NCI-H2029 (cell line): ENCODE data around the gene HNRNPF.
"Not testable (repeated sequence)": the region's sequence is repeated elsewhere in the genome, so short reads cannot be mapped to it uniquely, and the experiment has no call there.

ENCODE experiments used
- DNase-seq: peaks from one replicate; lab custom pipeline; 2025; lab: John Stamatoyannopoulos, UW

HNRNPF gene

DNA sequence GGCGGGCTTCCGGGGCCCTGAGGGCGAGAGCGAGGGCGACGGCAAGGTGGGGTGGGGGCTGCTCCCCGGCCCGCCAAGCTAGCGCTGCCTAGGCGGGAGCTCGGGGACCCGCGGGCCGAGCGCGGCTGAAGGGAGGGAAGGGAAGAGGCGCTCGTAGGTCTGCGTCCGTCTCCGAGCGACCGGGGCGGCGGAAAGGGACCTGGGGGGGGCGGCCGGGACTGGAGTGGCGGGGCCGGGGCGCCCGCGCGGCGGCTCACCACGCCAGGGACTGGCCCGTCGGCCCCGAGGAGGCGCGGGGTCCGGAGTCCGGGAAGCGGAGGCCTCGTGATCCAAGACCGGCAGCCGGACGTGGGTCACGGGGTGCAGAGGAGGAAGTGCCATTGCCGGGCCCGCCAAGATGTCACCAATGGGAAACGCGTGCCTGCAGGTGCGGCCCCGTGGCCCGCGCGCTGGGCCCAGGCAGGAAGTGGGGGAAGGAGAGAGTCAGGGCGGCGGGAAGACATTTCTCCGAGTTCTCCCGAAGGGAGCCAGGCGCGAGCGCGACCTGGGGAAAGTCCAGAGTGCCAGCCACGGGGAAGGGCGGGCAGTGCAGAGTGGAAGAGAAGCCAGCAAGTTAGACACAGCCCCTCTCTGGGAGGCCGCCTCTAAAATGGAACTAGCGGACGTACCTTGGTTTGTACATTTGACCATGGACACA is 11.9 kb downstream of the HNRNPF start:
- DNase-seq = peak; percentile 71

DNA sequence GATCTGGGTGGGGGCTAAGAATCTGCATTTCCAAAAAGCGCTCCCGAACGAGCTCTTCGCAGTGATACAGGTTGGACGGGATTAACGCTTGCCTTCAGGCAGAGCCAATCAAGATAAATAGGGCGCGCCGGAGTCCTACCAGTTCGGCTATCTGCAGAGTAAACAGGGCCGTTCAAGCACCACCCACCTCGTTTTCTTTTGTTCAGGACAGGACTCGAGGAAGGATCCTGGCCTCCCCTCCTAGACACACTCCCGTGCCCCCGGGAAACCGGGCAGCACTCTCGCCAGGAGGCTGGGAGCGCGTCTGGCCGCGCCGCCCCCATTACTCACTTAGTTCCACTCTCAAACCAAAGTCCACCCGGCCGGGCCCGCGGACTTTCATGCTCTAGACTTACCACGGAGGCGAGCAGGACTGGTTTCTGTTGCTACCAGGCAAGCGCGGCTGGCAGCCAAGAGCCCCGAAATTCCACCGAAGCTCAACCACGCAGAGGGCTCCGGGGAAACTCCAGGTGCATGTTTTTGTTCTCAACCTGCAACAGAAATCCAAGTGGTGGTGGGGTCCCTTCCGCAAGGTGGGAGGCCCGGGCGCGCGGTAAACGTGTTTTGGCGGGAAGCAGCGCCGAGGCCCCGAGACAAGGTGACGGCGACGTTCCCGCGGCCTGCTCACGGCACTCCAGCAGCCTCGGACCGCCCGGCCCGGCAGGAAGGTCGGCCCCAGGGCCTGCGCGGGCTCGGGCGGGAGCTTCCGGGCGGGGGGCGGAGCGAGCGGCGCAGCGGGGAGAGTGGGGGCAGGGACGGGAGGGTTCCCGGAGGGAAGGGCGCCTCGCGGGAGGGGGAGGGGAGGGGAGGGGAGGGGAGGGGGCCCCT is 12.7 kb downstream of the HNRNPF start:
- peak; percentile 44 for DNase-seq

DNA sequence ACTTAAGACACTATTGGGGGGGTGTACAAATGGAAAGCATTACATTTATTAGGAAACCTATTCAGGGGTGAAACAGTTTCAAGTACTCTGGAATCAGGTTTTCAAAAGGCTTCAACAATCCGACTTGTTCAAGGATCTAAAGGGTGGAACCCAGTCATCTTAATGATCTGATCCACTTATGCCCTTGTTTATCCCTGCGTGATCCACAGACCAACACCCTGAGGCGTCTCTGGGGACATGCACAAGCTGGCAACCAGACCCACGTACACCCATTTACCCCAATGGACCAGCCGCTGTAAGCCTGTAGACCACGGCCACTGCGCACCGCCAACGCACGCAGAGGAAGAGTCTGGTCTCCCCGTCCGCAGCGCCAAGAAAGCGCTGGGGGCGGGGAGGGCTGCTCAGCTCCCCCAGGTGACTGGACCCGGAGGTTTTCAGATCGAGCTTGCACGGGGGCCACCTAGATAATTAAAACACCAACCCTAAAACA is 13.4 kb downstream of the HNRNPF start:
- no peak for DNase-seq

DNA sequence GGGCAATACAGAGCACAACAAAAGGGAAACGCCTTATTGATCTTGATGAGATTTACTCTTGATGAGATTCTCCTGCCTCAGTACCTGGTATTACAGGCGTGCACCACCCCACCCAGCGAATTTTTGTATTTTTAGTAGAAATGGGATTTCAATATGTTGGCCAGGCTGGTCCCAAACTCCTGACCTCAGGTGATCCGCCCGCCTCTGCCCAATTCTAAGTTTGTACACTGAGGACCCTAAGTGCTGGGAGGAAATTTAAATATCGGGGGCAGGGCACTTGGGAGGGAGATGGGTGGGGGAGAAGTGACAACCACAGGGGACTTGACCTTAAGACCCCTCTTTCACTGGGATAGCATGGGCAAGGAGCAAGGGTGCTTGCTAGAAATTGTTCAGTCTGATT is 14.1 kb downstream of the HNRNPF start:
- no peak for DNase-seq

DNA sequence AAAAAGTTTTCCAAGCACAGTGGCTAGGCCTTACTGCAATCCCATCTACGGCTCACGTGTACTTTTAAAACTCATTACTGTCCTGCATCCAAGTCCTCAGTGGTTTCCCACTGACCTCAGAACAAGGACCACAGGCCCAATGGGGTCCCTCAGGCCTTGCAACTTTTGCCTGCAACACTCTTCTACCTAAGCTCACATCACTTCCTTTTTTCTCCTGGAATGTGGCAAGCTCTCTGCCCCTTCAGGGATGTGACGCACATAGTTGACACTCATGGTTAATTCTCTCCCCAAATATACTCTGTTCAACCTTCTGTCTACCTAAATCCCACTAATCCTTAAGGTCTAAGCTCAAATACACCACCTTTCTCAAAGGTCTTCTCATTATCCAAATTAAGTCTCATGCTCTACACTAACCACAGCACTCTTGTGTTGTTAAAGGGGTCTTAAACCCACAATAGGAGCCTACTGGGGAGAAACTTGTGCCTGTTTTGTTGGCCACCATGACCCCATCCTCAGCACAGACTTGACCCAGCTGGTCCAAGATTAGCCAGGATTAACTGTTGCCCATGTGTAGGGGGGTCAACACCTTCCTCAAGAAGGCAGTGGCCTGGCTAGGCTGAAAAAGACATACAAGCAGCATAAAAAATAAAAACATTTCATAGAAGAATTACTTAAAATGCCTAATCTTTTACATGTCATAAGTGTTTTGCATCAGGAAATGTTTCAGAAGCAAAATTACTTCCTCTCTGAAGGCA is 15.2 kb downstream of the HNRNPF start:
- DNase-seq = no peak

DNA sequence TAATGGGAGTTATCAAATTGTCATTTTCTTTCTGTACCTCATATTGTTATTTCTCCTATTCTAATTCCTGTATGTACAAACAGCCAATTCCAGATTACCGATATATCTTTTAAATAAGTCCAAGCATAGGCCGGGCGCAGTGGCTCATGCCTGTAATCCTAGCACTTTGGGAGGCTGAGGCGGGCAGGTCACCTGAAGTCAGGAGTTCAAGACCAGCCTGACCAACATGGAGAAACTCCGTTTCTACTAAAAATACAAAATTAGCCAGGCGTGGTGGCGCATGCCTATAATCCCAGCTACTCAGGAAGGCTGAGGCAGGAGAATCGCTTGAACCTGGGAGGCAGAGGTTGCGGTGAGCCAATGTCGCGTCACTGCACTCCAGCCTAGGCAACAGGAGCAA is 15.8 kb downstream of the HNRNPF start:
- DNase-seq = not testable (repeated sequence)

DNA sequence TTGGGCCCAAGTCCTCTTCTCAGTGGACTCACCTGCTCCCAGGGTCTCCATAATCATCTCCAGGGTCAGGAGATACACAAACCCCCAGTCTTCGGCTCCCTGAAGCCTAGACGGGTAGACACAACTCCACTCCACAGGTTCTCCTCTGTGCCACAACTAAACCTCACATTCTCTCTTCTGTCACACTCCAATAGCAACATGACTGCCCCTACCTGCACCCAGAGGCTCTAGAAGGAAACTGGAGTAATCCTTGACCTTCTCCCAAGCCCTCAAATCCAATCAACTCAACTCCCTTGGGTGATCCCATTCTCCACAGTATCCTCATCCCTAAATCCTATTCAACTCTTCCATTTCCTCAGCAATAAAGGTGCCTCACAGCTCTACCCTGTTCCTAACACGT is 16.2 kb downstream of the HNRNPF start:
- no peak for DNase-seq

DNA sequence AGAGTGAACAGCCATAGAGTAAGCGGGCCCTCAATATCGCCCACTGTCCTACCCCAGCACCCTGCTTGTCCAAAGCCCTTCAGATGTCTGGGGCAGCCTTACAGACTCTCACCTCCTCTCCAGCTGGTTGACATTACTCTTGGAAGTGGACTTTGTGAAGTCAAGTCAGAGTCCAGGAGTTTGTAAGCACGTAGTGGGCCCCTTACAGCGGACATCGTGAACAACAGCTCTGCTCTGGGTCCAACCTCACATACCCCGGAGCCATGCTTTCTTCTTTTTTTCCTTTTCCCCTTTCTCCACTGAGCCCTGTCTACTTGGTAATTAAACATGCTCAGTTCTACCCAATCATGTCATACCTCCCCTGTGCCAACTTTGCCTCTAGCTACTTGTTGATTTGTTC is 17.5 kb downstream of the HNRNPF start:
- no peak for DNase-seq

DNA sequence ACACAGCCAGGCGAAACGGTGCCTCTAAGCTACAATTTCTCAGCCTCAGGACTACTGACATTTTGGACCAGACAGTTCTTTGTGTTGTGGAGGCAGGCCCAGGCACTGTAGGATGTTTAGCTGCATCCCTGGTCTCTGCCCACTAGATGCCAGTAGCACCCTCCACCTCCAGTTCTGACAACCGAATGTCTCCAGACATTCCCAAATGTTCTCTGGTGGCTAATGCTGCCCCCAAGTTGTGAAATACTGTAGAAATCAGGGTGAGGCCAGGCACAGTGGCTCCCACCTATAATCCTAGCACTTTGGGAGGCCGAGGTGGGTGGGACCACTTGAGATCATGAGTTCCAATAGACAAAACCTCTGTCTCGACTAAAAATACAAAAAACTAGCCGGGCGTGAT is 18.2 kb downstream of the HNRNPF start:
- no peak for DNase-seq

DNA sequence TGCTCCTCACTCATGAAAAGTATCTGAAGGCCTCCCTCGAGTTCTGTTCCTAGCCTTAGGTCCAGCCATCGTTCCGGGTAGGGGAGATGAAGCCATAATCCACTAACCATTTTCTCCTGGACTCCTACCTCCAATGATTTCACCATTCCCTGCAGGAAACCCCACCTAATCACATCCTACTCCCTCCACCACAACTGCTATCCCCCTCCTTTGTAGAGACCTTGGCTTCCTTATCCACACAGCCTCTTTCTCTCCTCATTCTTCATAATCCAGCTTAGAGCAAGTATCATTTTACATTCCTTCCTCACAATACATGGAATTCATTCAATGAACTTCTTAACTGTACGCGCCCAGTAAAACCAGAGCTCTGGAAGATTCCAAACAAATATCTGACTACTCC is 18.7 kb downstream of the HNRNPF start:
- DNase-seq = no peak

DNA sequence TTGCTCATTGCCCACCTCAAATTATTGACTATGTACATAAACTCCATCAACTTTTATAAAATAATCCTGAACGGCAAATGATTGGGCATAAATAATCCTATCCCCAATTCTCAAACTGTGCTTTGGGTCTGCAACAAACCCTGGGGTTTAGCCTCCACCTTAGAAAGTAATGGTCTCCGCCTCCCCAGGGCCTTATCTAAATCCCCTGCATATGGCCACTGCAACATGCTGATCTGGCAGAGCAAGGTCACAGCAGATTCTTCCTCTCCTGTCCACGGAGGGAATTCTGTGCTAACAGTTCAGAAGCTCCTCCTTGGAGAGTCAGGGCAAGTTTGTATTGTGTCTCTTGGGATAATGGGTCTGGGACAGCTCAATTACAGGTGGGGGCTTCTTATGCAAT is 19.1 kb downstream of the HNRNPF start:
- DNase-seq = no peak

DNA sequence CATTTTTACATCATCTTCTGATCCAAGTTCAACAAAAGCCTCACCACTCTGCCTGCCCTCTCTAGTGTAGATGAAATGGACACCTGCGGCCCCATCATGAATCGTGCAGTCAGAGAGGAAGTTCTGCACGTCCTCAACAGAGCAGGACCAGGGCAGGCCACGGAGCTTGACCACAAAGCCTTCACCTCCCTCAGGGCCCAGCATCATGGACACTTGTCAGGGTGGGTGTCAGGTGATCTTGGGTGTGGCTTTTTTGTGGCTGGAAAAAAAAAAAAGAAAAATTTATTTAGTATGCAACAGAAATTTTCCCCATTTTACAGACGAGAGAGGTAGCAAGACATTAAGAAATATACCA is 21.3 kb downstream of the HNRNPF start:
- no peak for DNase-seq

DNA sequence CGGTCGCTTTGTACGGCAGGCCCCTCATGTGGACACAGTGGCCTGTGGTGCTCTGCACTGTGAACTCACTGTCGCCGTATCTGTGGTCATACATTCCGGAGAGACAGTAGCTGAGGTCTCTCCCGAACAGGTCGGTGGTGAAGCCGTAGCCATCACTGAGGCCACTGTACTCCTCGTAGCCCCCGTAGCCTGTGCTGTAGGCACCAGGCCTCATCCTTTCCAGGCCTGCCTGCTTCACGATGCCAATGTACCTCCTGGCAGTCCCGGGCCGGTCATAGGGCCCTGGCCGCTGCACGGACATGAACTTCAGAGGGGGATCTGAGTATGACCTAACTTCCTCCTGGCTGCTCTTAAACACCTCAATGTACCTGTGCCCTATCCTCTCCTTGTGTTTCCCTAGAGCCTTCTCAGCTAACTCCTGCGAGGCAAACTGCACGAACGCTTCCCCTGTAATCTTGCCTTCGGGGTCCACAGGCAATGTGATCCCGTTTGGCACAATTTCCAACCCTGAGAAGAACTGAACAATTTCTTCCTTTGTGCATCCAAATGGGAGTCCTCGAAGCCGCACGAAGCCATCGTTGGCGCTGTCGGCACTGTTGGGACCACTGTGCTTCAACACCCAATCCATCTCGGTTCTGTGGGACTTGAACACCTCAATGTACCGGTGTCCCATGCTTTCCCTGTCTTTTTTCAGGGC is 21.9 kb downstream of the HNRNPF start:
- DNase-seq = no peak

DNA sequence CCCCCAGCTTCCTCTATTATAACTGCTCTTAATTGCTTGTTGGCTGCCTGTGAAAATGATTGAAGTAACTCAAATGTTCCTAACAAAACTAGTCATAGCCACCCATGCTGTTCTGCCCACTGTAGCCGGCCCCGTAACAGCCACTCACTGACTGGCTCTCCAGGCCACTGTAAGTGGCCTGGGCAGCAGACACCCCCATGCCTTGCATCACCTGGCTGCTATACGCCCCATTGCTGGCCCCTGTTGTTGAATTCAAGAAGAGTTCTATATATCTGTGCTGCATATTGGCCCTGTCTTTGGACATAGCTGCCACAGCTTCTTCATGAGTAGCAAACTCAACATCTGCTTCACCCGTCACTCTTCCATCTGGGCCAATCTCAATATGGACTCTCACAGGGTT is 22.4 kb downstream of the HNRNPF start:
- DNase-seq = no peak

DNA sequence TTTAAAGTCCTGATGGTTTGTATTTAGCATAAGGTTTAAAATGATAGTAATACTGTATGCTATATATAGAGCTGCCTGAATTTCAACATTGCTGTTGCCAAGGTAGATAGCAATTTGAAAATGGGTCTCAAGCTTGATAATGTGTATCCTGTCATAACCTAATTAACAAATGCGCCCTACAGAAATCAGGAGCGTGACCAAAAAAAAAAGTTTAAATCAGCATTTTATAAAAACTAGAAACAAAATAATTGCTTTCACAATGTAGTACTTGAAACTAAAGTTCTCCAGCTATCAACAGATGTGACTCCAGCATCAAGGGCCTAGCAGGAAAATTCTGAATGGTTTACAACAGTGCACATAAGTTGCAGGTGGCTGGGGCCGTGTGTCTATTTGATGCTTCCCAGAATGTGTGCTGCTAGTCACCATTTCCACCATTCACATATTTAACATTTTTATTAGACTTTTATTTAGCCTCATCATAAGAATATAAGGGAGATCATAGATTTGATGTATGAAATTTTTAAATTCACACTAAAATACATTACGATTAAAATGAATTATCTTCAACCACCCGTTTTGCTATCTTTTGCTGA is 23.5 kb downstream of the HNRNPF start:
- DNase-seq = no peak

DNA sequence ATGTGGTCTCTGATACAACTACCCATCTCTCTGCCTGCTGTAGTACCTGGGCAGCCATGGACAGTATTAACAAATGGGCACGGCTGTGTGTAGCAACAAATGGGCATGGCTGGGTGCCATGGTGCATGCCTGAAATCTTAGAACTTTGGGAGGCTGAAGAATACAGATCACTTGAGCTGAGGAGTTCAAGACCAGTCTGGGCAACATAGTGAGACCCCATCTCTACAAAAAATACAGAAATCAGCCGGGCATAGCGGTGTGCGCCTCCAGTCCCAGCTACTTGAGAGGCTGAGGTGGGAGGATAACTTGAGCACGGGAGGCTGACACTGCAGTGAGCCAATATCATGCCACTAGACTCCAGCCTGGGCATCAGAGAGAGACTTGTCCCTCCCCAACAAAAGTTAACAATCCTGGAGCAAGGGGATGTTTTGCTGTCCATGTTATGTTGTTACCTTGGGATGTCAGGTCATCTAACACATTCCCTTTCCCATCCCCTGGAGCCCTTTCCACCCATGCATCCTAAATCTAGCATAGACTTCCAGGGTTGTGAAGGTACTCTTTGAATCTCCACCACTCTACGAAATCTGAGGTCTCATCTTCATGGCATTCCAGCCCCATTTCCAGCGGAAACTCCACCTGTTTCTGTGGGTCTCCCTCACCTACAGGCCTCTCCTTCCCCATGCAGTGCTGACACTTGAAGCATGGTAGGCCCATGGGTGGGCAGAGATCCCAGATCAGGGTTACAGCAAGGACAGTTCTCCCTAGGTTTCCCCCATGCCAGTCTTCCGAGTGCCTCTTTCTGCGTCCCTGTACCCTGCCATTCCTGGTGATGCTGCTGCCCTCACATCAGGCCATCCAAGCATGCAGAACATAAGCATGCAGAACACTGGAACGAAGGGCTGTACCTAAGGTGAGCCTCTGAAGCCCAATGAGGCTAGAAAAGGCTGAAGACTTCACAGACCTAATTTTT is 24.4 kb downstream of the HNRNPF start:
- no peak for DNase-seq

DNA sequence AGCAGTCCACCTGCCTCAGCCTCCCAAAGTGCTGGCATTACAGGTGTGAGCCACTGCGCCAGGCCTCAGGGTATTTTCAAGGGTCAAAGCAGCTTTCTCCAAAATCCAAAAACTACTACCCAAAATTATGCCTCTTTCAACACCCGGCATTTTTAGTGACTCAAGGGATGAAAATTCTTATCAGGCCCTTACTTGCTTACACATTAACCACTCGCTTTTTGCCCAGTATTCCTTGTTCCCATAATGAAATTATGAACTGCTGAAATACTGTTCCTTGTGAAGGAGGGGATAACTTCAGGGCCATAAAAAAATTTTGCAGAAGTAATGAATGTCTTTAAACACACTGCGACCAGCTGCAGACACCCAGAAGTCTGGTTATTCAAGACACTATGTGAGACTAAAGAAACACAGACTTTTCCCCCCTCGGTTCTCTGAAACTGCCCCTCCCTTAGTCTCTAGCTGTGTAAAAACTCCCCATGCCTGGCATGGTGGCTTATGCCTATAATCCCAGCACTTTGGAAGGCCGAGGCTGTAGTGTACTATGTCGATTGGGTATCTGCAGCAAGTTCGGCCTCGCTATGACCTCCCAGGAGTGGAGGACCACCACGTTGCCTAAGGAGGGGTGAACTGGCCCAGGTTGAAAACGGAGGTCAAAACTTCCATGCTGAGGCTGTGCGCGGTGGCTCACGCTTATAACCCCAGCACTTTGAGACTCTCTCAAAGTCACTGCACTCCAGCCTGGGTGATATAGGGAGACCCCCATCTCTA is 25.6 kb downstream of the HNRNPF start:
- DNase-seq = no peak

DNA sequence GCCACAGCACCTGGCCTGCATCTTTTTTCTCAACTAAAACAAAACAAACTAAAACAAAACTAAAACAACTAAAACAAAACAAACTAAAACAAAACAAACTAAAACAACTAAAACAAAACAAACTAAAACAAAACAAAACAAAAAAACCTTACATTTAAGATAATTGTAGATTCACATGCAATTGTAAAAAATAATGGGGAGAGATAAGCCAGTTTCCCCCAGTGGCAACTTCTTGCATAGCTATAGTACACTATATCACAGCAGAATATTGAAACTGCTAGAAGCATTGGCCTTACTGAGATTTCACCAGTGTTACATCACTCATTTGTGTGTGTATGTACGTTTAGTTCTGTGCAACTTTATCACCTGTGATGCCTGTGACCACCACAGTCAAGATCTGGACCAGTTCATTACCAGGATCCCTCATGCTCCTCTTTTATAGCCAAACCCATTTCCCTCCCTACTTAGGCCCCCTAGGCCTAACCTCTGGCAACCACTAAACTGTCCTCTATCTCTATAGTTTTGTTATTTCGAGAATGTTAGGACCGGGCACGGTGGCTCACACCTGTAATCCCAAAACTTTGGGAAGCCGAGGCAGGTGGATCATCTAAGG is 28.3 kb downstream of the HNRNPF start:
- DNase-seq = no peak

DNA sequence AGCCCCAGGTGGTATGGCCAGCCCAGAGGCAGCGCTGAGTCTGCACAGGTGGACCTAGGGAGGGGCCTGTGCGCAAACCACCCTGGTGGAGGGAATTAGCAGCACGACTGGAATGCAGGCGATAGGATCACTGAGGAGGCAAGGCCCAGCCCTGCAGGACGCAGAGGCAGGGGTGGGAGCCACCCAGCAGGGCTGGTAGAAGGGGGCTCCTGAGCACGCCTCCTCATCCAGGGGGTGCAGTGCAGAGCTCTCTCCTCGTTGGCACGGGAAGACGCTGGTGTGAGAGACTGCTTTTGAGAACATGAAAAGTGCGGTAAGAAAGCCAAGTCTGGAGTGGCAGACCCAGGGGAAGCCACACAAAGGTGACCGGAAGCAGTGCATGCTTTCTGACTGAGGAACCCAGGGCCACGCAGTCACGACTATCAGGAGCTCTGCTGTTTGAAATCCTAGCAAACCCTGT is 31.5 kb downstream of the HNRNPF start:
- DNase-seq = no peak
